Caco-2 (cell line): ENCODE results near the gene GBA2. TPM values are rescaled to one million over a fixed set of nuclear protein-coding genes. Genes with fewer than 3 reads are reported as not detected.

ENCODE experiments used
- BruUV-seq: library from RNA; stranded (reverse); fragments of 400-500 nt; replicated peaks from 2 replicates; lab custom pipeline; 2021; lab: Mats Ljungman, UMichigan
- CTCF ChIA-PET: fragments of 300-600 bp; sonication (Branson Sonifier 250); formaldehyde crosslinking; loops from one replicate; lab custom pipeline; 2022; ENCODE audit warnings: antibody characterized with exemption; lab: Charles Lee
- POLR2A ChIA-PET: fragments of 300-600 bp; sonication (Branson Sonifier 250); formaldehyde crosslinking; loops from one replicate; lab custom pipeline; 2022; ENCODE audit warnings: antibody characterized with exemption; lab: Charles Lee
- DNase-seq, 2 experiments: peaks; one replicate each; pipeline versions ENCODE4 v3.0.0 to v3.0.0-alpha.2; 2020 to 2022
- H3K27me3 ChIP-seq: replicated peaks from 2 replicates; pipeline ENCODE4 v1.6.0; 2011; ENCODE audit warnings: low read length; ENCODE audit not compliant: control insufficient read depth, insufficient read depth
- H3K36me3 ChIP-seq: 2 replicates; pipeline ENCODE4 v1.5.1; 2011; ENCODE audit warnings: low read length; ENCODE audit not compliant: control insufficient read depth, insufficient read depth
- H3K4me1 ChIP-seq: fragments of 250-450 bp; sonication (Bioruptor Pico); 2 replicates; pipeline ENCODE4 v1.5.1; 2020; ENCODE audit warnings: mild to moderate bottlenecking
- H3K4me3 ChIP-seq: 2 replicates; pipeline ENCODE4 v1.5.1; 2011; ENCODE audit warnings: low read depth, mild to moderate bottlenecking, control low read depth, low read length
- H3K9me3 ChIP-seq: fragments of 250-450 bp; sonication (Bioruptor Pico); 2 replicates; pipeline ENCODE4 v1.5.1; 2020; ENCODE audit warnings: mild to moderate bottlenecking, moderate library complexity
- H3K27ac Mint-ChIP-seq: one replicate; pipeline ENCODE4 v1.8.0; 2022; ENCODE audit warnings: mixed read lengths; ENCODE audit not compliant: unreplicated experiment
- H3K27me3 Mint-ChIP-seq: one replicate; pipeline ENCODE4 v1.8.0; 2022; ENCODE audit warnings: mixed read lengths; ENCODE audit not compliant: insufficient read depth, unreplicated experiment
- H3K36me3 Mint-ChIP-seq: one replicate; pipeline ENCODE4 v1.8.0; 2022; ENCODE audit warnings: mild to moderate bottlenecking, mixed read lengths; ENCODE audit not compliant: insufficient read depth, unreplicated experiment
- H3K4me1 Mint-ChIP-seq: one replicate; pipeline ENCODE4 v1.8.0; 2022; ENCODE audit warnings: low read depth, mixed read lengths; ENCODE audit not compliant: unreplicated experiment
- H3K4me3 Mint-ChIP-seq: one replicate; pipeline ENCODE4 v1.8.0; 2022; ENCODE audit warnings: mild to moderate bottlenecking, moderate library complexity, mixed read lengths; ENCODE audit not compliant: unreplicated experiment
- H3K9me3 Mint-ChIP-seq: one replicate; pipeline ENCODE4 v1.8.0; 2022; ENCODE audit warnings: mixed read lengths; ENCODE audit not compliant: unreplicated experiment
- CTCF ChIP-seq, 2 experiments: fragments of 200-600 bp in 1 of 2; IDR thresholded peaks; 1 replicate in 1 of 2; 2 replicates in 1 of 2; pipeline versions ENCODE4 v1.5.1 to v1.8.0; 2011 to 2022; ENCODE audit warnings: antibody characterized with exemption in 1 of 2, control low read depth in 1 of 2, inconsistent platforms in 1 of 2, low read depth in 1 of 2, low read length in 1 of 2, mild to moderate bottlenecking in 1 of 2, moderate library complexity in 1 of 2; ENCODE audit not compliant: insufficient read depth in 1 of 2, severe bottlenecking in 1 of 2, unreplicated experiment in 1 of 2
- intact Hi-C: fragments of 100-400 bp; cut with micrococcal nuclease; formaldehyde crosslinking; loops from one replicate; pipeline ENCODE4 v1.10.0; 2022; ENCODE audit not compliant: unreplicated experiment
- total RNA-seq: library from RNA; stranded (reverse); gene quantifications from 2 replicates; pipeline ENCODE4 v1.2.3, GENCODE V29; 2022

Gene GBA2
- total RNA-seq, 1 experiment from 2014 or later, result 108 TPM

DNA sequence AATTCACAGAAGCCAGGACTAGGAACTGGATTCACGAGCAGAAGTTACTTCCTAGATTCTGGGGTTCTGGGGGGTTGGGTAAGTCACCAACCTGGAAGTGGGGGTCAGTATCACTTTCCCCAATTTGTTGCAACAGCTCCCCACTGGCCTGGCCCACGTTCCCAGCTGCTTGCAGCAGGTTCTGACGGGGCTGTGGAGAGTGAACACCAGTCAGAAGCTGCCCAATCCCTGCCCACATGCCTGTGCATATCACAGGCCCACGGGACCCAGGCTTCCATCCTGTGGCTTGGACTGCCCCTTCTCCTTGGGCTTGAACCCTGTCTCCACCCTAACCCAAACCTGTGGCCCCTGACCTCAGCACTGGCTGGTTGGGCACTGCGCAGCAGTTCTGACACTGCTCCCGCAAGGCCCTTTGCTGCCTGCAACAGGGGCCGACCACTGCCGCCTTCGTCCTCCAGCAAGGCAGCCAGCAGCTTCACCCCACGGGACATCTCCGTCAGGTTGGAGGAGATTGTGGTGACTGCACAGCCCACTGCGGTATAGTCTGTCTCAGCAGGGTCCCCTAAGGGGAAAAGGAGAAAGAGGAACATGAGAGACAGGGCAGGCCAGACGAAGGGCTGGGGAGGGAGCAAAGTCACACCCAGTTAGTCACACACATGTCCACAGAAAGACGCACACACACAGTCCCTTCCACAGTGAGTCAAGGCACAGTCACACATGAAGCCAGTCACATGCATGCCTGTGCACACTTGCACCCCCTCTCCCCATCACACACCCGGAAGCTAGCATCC lies 30.1 kb downstream of the GBA2 start:
- Histone ChIP-seq H3K9me3 (no peaks in the 10 kb centered on the region), H3K27me3 (no peaks in the 10 kb centered on the region), H3K36me3 (peaks cover 12% of the 10 kb centered on the region), H3K4me1 (no peaks in the 10 kb centered on the region), H3K4me3 (no peak overlapping the region)
- H3K27ac Mint-ChIP-seq, result no peak overlapping the region
- ChIA-PET CTCF (interaction anchor here (0.5 kb wide), 1 partner anchor 31 kb away, joined by 4 read pairs; no protein-coding TSS in a partner anchor), POLR2A (no interaction called here)
- no TSS peak for BruUV-seq
- H3K9me3 Mint-ChIP-seq, result no peaks in the 10 kb centered on the region
- no peaks in the 10 kb centered on the region for H3K27me3 Mint-ChIP-seq
- intact Hi-C loops, result no loop called here
- peaks cover 80% of the 10 kb centered on the region for H3K36me3 Mint-ChIP-seq
- H3K4me3 Mint-ChIP-seq, result no peak overlapping the region
- no peaks in the 10 kb centered on the region for H3K4me1 Mint-ChIP-seq
- no peak for TF ChIP-seq CTCF (IDR thresholded peaks at IDR 0.05; ENCODE audit: insufficient read depth in 1 of 2, low read depth in 1 of 2, low read length in 1 of 2, severe bottlenecking in 1 of 2, unreplicated experiment in 1 of 2)
- no peak for DNase-seq

GRCh38 chr9:35717132-35717870 lies 31.7 kb downstream of the GBA2 start:
- Histone ChIP-seq H3K27me3 (no peaks in the 10 kb centered on the region), H3K4me1 (no peaks in the 10 kb centered on the region), H3K36me3 (peaks cover 8% of the 10 kb centered on the region), H3K9me3 (no peaks in the 10 kb centered on the region), H3K4me3 (no peak overlapping the region)
- intact Hi-C loops, result no loop called here
- no peak for TF ChIP-seq CTCF (IDR thresholded peaks at IDR 0.05; ENCODE audit: insufficient read depth in 1 of 2, low read depth in 1 of 2, low read length in 1 of 2, severe bottlenecking in 1 of 2, unreplicated experiment in 1 of 2)
- no TSS peak for BruUV-seq
- CTCF ChIA-PET, result interaction anchor here (0.8 kb wide), 1 partner anchor 21 kb away, joined by 3 read pairs; no protein-coding TSS in a partner anchor
- POLR2A ChIA-PET, result no interaction called here
- H3K27ac Mint-ChIP-seq, result no peak overlapping the region
- H3K36me3 Mint-ChIP-seq, result peaks cover 70% of the 10 kb centered on the region
- no peak overlapping the region for H3K4me3 Mint-ChIP-seq
- no peaks in the 10 kb centered on the region for H3K9me3 Mint-ChIP-seq
- H3K27me3 Mint-ChIP-seq, result no peaks in the 10 kb centered on the region
- DNase-seq, result no peak
- no peaks in the 10 kb centered on the region for H3K4me1 Mint-ChIP-seq

- CTCF ChIA-PET, result interaction anchor here (0.8 kb wide), 1 partner anchor 20 kb away, joined by 3 read pairs; no protein-coding TSS in a partner anchor
- no peak overlapping the region for H3K4me3 ChIP-seq
These were observed 32.8 kb downstream of the GBA2 start for GRCh38 chr9:35716230-35716629.

More at GRCh38 chr9:35716230-35716629, 32.8 kb downstream of the GBA2 start:
- Mint-ChIP-seq H3K9me3 (no peaks in the 10 kb centered on the region), H3K27me3 (no peaks in the 10 kb centered on the region), H3K27ac (no peak overlapping the region), H3K4me3 (no peak overlapping the region), H3K4me1 (no peaks in the 10 kb centered on the region), H3K36me3 (peaks cover 60% of the 10 kb centered on the region)
- Histone ChIP-seq H3K27me3 (no peaks in the 10 kb centered on the region), H3K4me1 (no peaks in the 10 kb centered on the region), H3K9me3 (no peaks in the 10 kb centered on the region), H3K36me3 (peaks cover 8% of the 10 kb centered on the region)
- POLR2A ChIA-PET, result no interaction called here
- peak in 1 of 2 experiments; percentile 5 for TF ChIP-seq CTCF (IDR thresholded peaks at IDR 0.05; ENCODE audit: insufficient read depth in 1 of 2, low read depth in 1 of 2, low read length in 1 of 2, severe bottlenecking in 1 of 2, unreplicated experiment in 1 of 2)
- DNase-seq, result no peak
- BruUV-seq, result no TSS peak
- intact Hi-C loops, result no loop called here
